Naive thymus-derived CD8-positive, alpha-beta T cell (primary cell): Measurements from ENCODE around the gene UNC5C. TPM values are rescaled to one million over a fixed set of nuclear protein-coding genes. Genes with fewer than 3 reads are reported as not detected.

Experiments
- ATAC-seq, 2 donors: fragments of 150-1000 bp; cut with Tn5 transposase in 1 of 2; sonication (Bioruptor Pico), chemical (Tn5 transposase) in 1 of 2; 1 replicate in 1 of 2; 2 replicates in 1 of 2; pipeline ENCODE4 v1.10.0; 2021; ENCODE audit warnings: mild to moderate bottlenecking in 2 of 2, moderate library complexity in 2 of 2
- POLR2A ChIA-PET: fragments of 350-600 bp; sonication (Branson Sonifier 250); formaldehyde crosslinking; loops from one replicate; lab custom pipeline; 2021; ENCODE audit warnings: antibody characterized with exemption; lab: Charles Lee
- DNase-seq, 10 donors: peaks; one replicate each; pipeline versions ENCODE4 v3.0.0 to v3.0.0-alpha.2; 2020 to 2022
- H3K27ac Mint-ChIP-seq, 10 donors: one replicate each; pipeline ENCODE4 v1.8.0; 2020 to 2022; ENCODE audit warnings: mild to moderate bottlenecking in 10 of 10, mixed read lengths in 10 of 10, moderate library complexity in 4 of 10, inconsistent platforms in 1 of 10
- H3K27me3 Mint-ChIP-seq, 5 donors: one replicate each; pipeline ENCODE4 v1.8.0; 2021 to 2022; ENCODE audit warnings: mixed read lengths in 5 of 5
- H3K36me3 Mint-ChIP-seq, 3 donors: one replicate each; pipeline ENCODE4 v1.8.0; 2020 to 2022; ENCODE audit warnings: mixed read lengths in 3 of 3, mild to moderate bottlenecking in 2 of 3, inconsistent platforms in 1 of 3
- H3K4me1 Mint-ChIP-seq, 4 donors: one replicate each; pipeline ENCODE4 v1.8.0; 2021 to 2022; ENCODE audit warnings: mixed read lengths in 4 of 4
- H3K4me3 Mint-ChIP-seq, 10 donors: one replicate each; pipeline ENCODE4 v1.8.0; 2020 to 2022; ENCODE audit warnings: mild to moderate bottlenecking in 10 of 10, mixed read lengths in 10 of 10, moderate library complexity in 6 of 10, inconsistent platforms in 1 of 10
- H3K9me3 Mint-ChIP-seq, 9 donors: one replicate each; pipeline ENCODE4 v1.8.0; 2020 to 2022; ENCODE audit warnings: mixed read lengths in 9 of 9, mild to moderate bottlenecking in 3 of 9, inconsistent platforms in 1 of 9, moderate library complexity in 1 of 9
- polyA plus RNA-seq, 3 donors: library from polyadenylated mRNA; unstranded; fragments of 300-500 nt; fragmentation: Illumina TruSeq; gene quantifications; one replicate each; pipeline ENCODE4 v1.2.3, GENCODE V29; 2021
- total RNA-seq, 8 experiments: library from RNA in 2 of 8; stranded (reverse) in 2 of 8; gene quantifications; one replicate each; pipeline ENCODE4 v1.2.3 and lab custom pipeline; 2021 to 2026

The UNC5C gene
- total and polyA plus RNA-seq, 5 experiments from 2014 or later: not detected

GRCh38 chr4:95541889-95542607, 6.7 kb downstream of the UNC5C start:
- ATAC-seq (no peak), DNase-seq (no peak)
- no peaks in the 10 kb centered on the region for H3K4me1 Mint-ChIP-seq
- H3K27me3 Mint-ChIP-seq: peaks cover 5 to 20% (median 14%) of the 10 kb centered on the region in 5 donors
- H3K9me3 Mint-ChIP-seq: peaks cover 0 to 3% (median 0%) of the 10 kb centered on the region in 9 donors
- H3K4me3 Mint-ChIP-seq: no peak overlapping the region
- H3K27ac Mint-ChIP-seq: no peak overlapping the region
- POLR2A ChIA-PET: no interaction called here
- no peaks in the 10 kb centered on the region for H3K36me3 Mint-ChIP-seq

- no peak for DNase-seq
- peaks cover 2 to 17% (median 5%) of the 10 kb centered on the region in 5 donors for H3K27me3 Mint-ChIP-seq
- no peaks in the 10 kb centered on the region for H3K4me1 Mint-ChIP-seq
- no peak overlapping the region for H3K27ac Mint-ChIP-seq
- POLR2A ChIA-PET: no interaction called here
- H3K36me3 Mint-ChIP-seq: no peaks in the 10 kb centered on the region
- H3K4me3 Mint-ChIP-seq: no peak overlapping the region
- ATAC-seq: no peak
- peaks cover 0 to 3% (median 0%) of the 10 kb centered on the region in 9 donors for H3K9me3 Mint-ChIP-seq
These were observed 7.7 kb downstream of the UNC5C start for GRCh38 chr4:95541094-95541493.

GRCh38 chr4:95540227-95540626, 8.5 kb downstream of the UNC5C start:
- Mint-ChIP-seq H3K27me3 (peaks cover 0 to 15% (median 0%) of the 10 kb centered on the region in 5 donors), H3K4me1 (no peaks in the 10 kb centered on the region), H3K27ac (no peak overlapping the region), H3K9me3 (peaks cover 0 to 3% (median 0%) of the 10 kb centered on the region in 9 donors), H3K36me3 (no peaks in the 10 kb centered on the region), H3K4me3 (no peak overlapping the region)
- no peak for DNase-seq
- POLR2A ChIA-PET: no interaction called here
- ATAC-seq: no peak

GRCh38 chr4:95539106-95539505, 9.7 kb downstream of the UNC5C start:
- H3K4me3 Mint-ChIP-seq: no peak overlapping the region
- H3K27ac Mint-ChIP-seq: no peak overlapping the region
- DNase-seq (no peak), ATAC-seq (no peak)
- H3K36me3 Mint-ChIP-seq: no peaks in the 10 kb centered on the region
- peaks cover 0 to 3% (median 0%) of the 10 kb centered on the region in 9 donors for H3K9me3 Mint-ChIP-seq
- POLR2A ChIA-PET: no interaction called here
- peaks cover 0 to 15% (median 0%) of the 10 kb centered on the region in 5 donors for H3K27me3 Mint-ChIP-seq
- H3K4me1 Mint-ChIP-seq: no peaks in the 10 kb centered on the region

- Mint-ChIP-seq H3K27me3 (peaks cover 0 to 15% (median 0%) of the 10 kb centered on the region in 5 donors), H3K36me3 (no peaks in the 10 kb centered on the region), H3K4me3 (no peak overlapping the region), H3K4me1 (no peaks in the 10 kb centered on the region), H3K27ac (no peak overlapping the region), H3K9me3 (peaks cover 0 to 1% (median 0%) of the 10 kb centered on the region in 9 donors)
- DNase-seq: no peak
- ATAC-seq: no peak
- POLR2A ChIA-PET: no interaction called here
These were observed 10.8 kb downstream of the UNC5C start for GRCh38 chr4:95537863-95538488.

GRCh38 chr4:95537191-95537590, 11.6 kb downstream of the UNC5C start:
- H3K27ac Mint-ChIP-seq: no peak overlapping the region
- no peaks in the 10 kb centered on the region for H3K4me1 Mint-ChIP-seq
- POLR2A ChIA-PET: no interaction called here
- H3K36me3 Mint-ChIP-seq: no peaks in the 10 kb centered on the region
- no peak for ATAC-seq
- H3K4me3 Mint-ChIP-seq: no peak overlapping the region
- DNase-seq: no peak
- H3K9me3 Mint-ChIP-seq: no peaks in the 10 kb centered on the region
- peaks cover 0 to 12% (median 0%) of the 10 kb centered on the region in 5 donors for H3K27me3 Mint-ChIP-seq

- H3K27me3 Mint-ChIP-seq: peaks cover 0 to 12% (median 0%) of the 10 kb centered on the region in 5 donors
- no peaks in the 10 kb centered on the region for H3K9me3 Mint-ChIP-seq
- no peaks in the 10 kb centered on the region for H3K4me1 Mint-ChIP-seq
- no peak overlapping the region for H3K27ac Mint-ChIP-seq
- no peaks in the 10 kb centered on the region for H3K36me3 Mint-ChIP-seq
- H3K4me3 Mint-ChIP-seq: no peak overlapping the region
- ATAC-seq (no peak), DNase-seq (no peak)
- POLR2A ChIA-PET: no interaction called here
These were observed 12.1 kb downstream of the UNC5C start for GRCh38 chr4:95536650-95537049.

- no peaks in the 10 kb centered on the region for H3K4me1 Mint-ChIP-seq
- POLR2A ChIA-PET: no interaction called here
- ATAC-seq: no peak
- no peak overlapping the region for H3K27ac Mint-ChIP-seq
- H3K36me3 Mint-ChIP-seq: no peaks in the 10 kb centered on the region
- no peak for DNase-seq
- no peak overlapping the region for H3K4me3 Mint-ChIP-seq
- peaks cover 0 to 5% (median 0%) of the 10 kb centered on the region in 5 donors for H3K27me3 Mint-ChIP-seq
- no peaks in the 10 kb centered on the region for H3K9me3 Mint-ChIP-seq
These were observed 13.6 kb downstream of the UNC5C start for GRCh38 chr4:95535180-95535579.

- Mint-ChIP-seq H3K4me1 (no peaks in the 10 kb centered on the region), H3K27me3 (peaks cover 0 to 5% (median 0%) of the 10 kb centered on the region in 5 donors), H3K27ac (no peak overlapping the region), H3K36me3 (no peaks in the 10 kb centered on the region), H3K4me3 (no peak overlapping the region), H3K9me3 (no peaks in the 10 kb centered on the region)
- ATAC-seq: no peak
- POLR2A ChIA-PET: no interaction called here
- no peak for DNase-seq
These were observed 14.7 kb downstream of the UNC5C start for GRCh38 chr4:95534032-95534431.

GRCh38 chr4:95533254-95533653, 15.5 kb downstream of the UNC5C start:
- Mint-ChIP-seq H3K4me3 (no peak overlapping the region), H3K27ac (no peak overlapping the region), H3K27me3 (peaks cover 0 to 5% (median 0%) of the 10 kb centered on the region in 5 donors), H3K36me3 (no peaks in the 10 kb centered on the region), H3K9me3 (no peaks in the 10 kb centered on the region), H3K4me1 (no peaks in the 10 kb centered on the region)
- DNase-seq: no peak
- POLR2A ChIA-PET: no interaction called here
- no peak for ATAC-seq

- ATAC-seq (no peak), DNase-seq (no peak)
- Mint-ChIP-seq H3K9me3 (no peaks in the 10 kb centered on the region), H3K36me3 (no peaks in the 10 kb centered on the region), H3K27me3 (no peaks in the 10 kb centered on the region), H3K4me3 (no peak overlapping the region), H3K27ac (no peak overlapping the region), H3K4me1 (no peaks in the 10 kb centered on the region)
- POLR2A ChIA-PET: no interaction called here
These were observed 16.5 kb downstream of the UNC5C start for GRCh38 chr4:95532305-95532704.

- H3K4me3 Mint-ChIP-seq: no peak overlapping the region
- no peaks in the 10 kb centered on the region for H3K9me3 Mint-ChIP-seq
- no peak overlapping the region for H3K27ac Mint-ChIP-seq
- DNase-seq: no peak
- no peaks in the 10 kb centered on the region for H3K27me3 Mint-ChIP-seq
- POLR2A ChIA-PET: no interaction called here
- H3K4me1 Mint-ChIP-seq: no peaks in the 10 kb centered on the region
- no peaks in the 10 kb centered on the region for H3K36me3 Mint-ChIP-seq
- ATAC-seq: no peak
These were observed 17.6 kb downstream of the UNC5C start for GRCh38 chr4:95531141-95531540.

- POLR2A ChIA-PET: no interaction called here
- no peak for ATAC-seq
- H3K27me3 Mint-ChIP-seq: no peaks in the 10 kb centered on the region
- no peak overlapping the region for H3K4me3 Mint-ChIP-seq
- no peaks in the 10 kb centered on the region for H3K4me1 Mint-ChIP-seq
- no peaks in the 10 kb centered on the region for H3K36me3 Mint-ChIP-seq
- no peak for DNase-seq
- no peak overlapping the region for H3K27ac Mint-ChIP-seq
- H3K9me3 Mint-ChIP-seq: no peaks in the 10 kb centered on the region
These were observed 18.8 kb downstream of the UNC5C start for GRCh38 chr4:95529946-95530345.
